B cell (primary cell): ENCODE measurements around the gene PTGIR.

Experiments
- EZH2 ChIP-seq: IDR thresholded peaks from 2 replicates; pipeline ENCODE4 v1.6.1; 2012; ENCODE audit warnings: borderline replicate concordance, low read depth, mild to moderate bottlenecking, moderate library complexity, low read length; ENCODE audit not compliant: insufficient read depth, poor library complexity, severe bottlenecking
- TF ChIP-seq, protein P1 (sequence below): fragments of 200-600 bp; IDR thresholded peaks from one replicate; pipeline ENCODE4 v1.8.0; 2022; ENCODE audit warnings: antibody characterized with exemption, mild to moderate bottlenecking

DNA sequence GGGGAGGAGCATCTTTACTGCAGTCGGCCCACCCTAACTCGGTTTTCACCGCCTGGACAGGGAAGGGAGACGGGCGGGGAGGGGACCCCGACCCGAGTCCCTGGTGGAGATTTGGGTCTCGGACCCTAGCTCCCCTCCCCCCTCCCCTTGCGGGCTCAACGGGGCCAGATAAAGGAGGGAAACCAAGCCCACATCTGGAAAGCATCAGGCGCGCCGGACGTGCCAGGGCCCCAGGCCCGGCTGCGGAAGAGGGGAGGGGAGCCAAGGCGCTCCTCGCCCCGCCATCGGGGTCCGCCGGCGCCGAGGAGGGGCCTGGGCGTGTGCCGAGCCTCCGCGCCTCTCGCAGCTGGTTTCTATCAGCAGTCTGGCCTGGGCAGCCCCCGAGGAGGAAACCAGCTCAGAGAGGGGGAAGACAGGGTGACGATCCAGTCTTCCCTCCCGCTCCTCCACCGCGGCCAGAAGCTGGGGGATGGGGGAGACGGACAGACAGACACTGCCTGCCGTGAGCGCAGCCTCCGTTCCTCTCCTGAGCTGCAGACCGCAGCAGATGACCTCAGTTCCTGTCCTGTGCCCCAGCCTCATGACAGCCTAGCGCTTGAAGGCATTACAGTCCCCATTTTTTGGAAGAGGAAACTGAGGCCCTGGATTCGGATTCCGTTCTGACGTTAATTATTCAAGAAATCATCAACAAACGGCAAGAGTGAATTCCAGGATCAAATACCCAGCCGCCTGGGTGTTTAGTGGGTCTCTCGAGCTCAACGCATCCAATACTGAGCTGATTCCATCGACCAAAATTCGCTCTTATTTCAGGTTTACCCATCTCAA, 14.7 kb upstream of the PTGIR start:
- TF ChIP-seq, protein P1, sequence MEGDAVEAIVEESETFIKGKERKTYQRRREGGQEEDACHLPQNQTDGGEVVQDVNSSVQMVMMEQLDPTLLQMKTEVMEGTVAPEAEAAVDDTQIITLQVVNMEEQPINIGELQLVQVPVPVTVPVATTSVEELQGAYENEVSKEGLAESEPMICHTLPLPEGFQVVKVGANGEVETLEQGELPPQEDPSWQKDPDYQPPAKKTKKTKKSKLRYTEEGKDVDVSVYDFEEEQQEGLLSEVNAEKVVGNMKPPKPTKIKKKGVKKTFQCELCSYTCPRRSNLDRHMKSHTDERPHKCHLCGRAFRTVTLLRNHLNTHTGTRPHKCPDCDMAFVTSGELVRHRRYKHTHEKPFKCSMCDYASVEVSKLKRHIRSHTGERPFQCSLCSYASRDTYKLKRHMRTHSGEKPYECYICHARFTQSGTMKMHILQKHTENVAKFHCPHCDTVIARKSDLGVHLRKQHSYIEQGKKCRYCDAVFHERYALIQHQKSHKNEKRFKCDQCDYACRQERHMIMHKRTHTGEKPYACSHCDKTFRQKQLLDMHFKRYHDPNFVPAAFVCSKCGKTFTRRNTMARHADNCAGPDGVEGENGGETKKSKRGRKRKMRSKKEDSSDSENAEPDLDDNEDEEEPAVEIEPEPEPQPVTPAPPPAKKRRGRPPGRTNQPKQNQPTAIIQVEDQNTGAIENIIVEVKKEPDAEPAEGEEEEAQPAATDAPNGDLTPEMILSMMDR, result no peak
- no peak for TF ChIP-seq EZH2
